ENCODE measurements around the gene L3MBTL4.

Gene L3MBTL4

GRCh38 chr18:6363216-6363615 lies 51.5 kb downstream of the L3MBTL4 start:
- no peak for DNase-seq (ENCODE audit: low spot score)

GRCh38 chr18:6362559-6363129 lies 52.1 kb downstream of the L3MBTL4 start:
- DNase-seq (ENCODE audit: low spot score): no peak

GRCh38 chr18:6357668-6358067 lies 57.0 kb downstream of the L3MBTL4 start:
- DNase-seq (ENCODE audit: low spot score): no peak

GRCh38 chr18:6355789-6356589 lies 58.7 kb downstream of the L3MBTL4 start:
- no peak for DNase-seq (ENCODE audit: low spot score)

GRCh38 chr18:6352275-6352674 lies 62.4 kb downstream of the L3MBTL4 start:
- DNase-seq (ENCODE audit: low spot score): no peak

- DNase-seq (ENCODE audit: low spot score): no peak
Observed at GRCh38 chr18:6342990-6343389, 71.7 kb downstream of the L3MBTL4 start.

GRCh38 chr18:6341709-6342108 lies 73.0 kb downstream of the L3MBTL4 start:
- no peak for DNase-seq (ENCODE audit: low spot score)

- no peak for DNase-seq (ENCODE audit: low spot score)
Observed at GRCh38 chr18:6341303-6341702, 73.4 kb downstream of the L3MBTL4 start.

GRCh38 chr18:6340121-6340520 lies 74.6 kb downstream of the L3MBTL4 start:
- DNase-seq (ENCODE audit: low spot score): no peak

- DNase-seq (ENCODE audit: low spot score): no peak
Observed at GRCh38 chr18:6336239-6336638, 78.5 kb downstream of the L3MBTL4 start.

- no peak for DNase-seq (ENCODE audit: low spot score)
Observed at GRCh38 chr18:6333981-6334380, 80.7 kb downstream of the L3MBTL4 start.

- DNase-seq (ENCODE audit: low spot score): no peak
Observed at GRCh38 chr18:6331872-6332271, 82.8 kb downstream of the L3MBTL4 start.

- DNase-seq (ENCODE audit: low spot score): no peak
Observed at GRCh38 chr18:6330786-6331185, 83.9 kb downstream of the L3MBTL4 start.

GRCh38 chr18:6328621-6329010 lies 86.1 kb downstream of the L3MBTL4 start:
- no peak for DNase-seq (ENCODE audit: low spot score)

- no peak for DNase-seq (ENCODE audit: low spot score)
Observed at GRCh38 chr18:6327895-6328620, 86.7 kb downstream of the L3MBTL4 start.

GRCh38 chr18:6327485-6327884 lies 87.2 kb downstream of the L3MBTL4 start:
- no peak for DNase-seq (ENCODE audit: low spot score)

- no peak for DNase-seq (ENCODE audit: low spot score)
Observed at GRCh38 chr18:6326566-6326965, 88.1 kb downstream of the L3MBTL4 start.

GRCh38 chr18:6323319-6323889 lies 91.3 kb downstream of the L3MBTL4 start:
- DNase-seq (ENCODE audit: low spot score): no peak

GRCh38 chr18:6315517-6316331 lies 99.0 kb downstream of the L3MBTL4 start:
- DNase-seq (ENCODE audit: low spot score): no peak

- no peak for DNase-seq (ENCODE audit: low spot score)
Observed at GRCh38 chr18:6313415-6313814, 101.3 kb downstream of the L3MBTL4 start.

GRCh38 chr18:6311456-6312215 lies 103.1 kb downstream of the L3MBTL4 start:
- no peak for DNase-seq (ENCODE audit: low spot score)

Data from globus pallidus (tissue), 1 donor.